Neural progenitor cell (in vitro differentiated cells): ENCODE measurements around the gene FBLN7. TPM values are rescaled to one million over a fixed set of nuclear protein-coding genes. Genes with fewer than 3 reads are reported as not detected.
"Not testable (repeated sequence)": the region's sequence is repeated elsewhere in the genome, so short reads cannot be mapped to it uniquely, and the experiment has no call there.

Source experiments
- DNase-seq: peaks from one replicate; pipeline ENCODE4 v3.0.0-alpha.2; 2016; ENCODE audit warnings: low spot score
- H2AFZ ChIP-seq: fragments of 200-600 bp; sonication (generic); replicated peaks from 2 replicates; pipeline ENCODE4 v1.6.1; 2016; ENCODE audit warnings: antibody characterized with exemption
- H3F3A ChIP-seq: fragments of 200-600 bp; sonication (generic); 2 replicates; pipeline ENCODE4 v1.6.1; 2016; ENCODE audit warnings: antibody characterized with exemption, low read depth
- H3K27ac ChIP-seq: fragments of 200-600 bp; sonication (generic); 2 replicates; pipeline ENCODE4 v1.5.1; 2016; ENCODE audit warnings: mild to moderate bottlenecking
- H3K27me3 ChIP-seq: fragments of 200-600 bp; sonication (generic); 2 replicates; pipeline ENCODE4 v1.6.1; 2016; ENCODE audit warnings: mild to moderate bottlenecking, moderate library complexity
- H3K36me3 ChIP-seq: fragments of 200-600 bp; sonication (generic); 2 replicates; pipeline ENCODE4 v1.5.1; 2016
- H3K4me1 ChIP-seq: fragments of 200-600 bp; sonication (generic); 2 replicates; pipeline ENCODE4 v1.6.1; 2016; ENCODE audit warnings: mixed run types
- H3K4me2 ChIP-seq: fragments of 200-600 bp; sonication (generic); 2 replicates; pipeline ENCODE4 v1.6.1; 2016
- H3K4me3 ChIP-seq: fragments of 200-600 bp; sonication (generic); 2 replicates; pipeline ENCODE4 v1.5.1; 2016
- H3K79me2 ChIP-seq: fragments of 200-600 bp; sonication (generic); 2 replicates; pipeline ENCODE4 v1.6.1; 2016; ENCODE audit warnings: low read depth
- H3K9ac ChIP-seq: fragments of 200-600 bp; sonication (generic); 2 replicates; pipeline ENCODE4 v1.6.1; 2016
- H3K9me3 ChIP-seq: fragments of 200-600 bp; sonication (generic); 2 replicates; pipeline ENCODE4 v1.5.1; 2016; ENCODE audit warnings: low read depth
- H4K20me1 ChIP-seq: fragments of 200-600 bp; sonication (generic); 2 replicates; pipeline ENCODE4 v1.6.1; 2016; ENCODE audit warnings: low read depth
- H3K27ac Mint-ChIP-seq: 3 replicates; pipeline ENCODE4 v1.8.0; 2021; ENCODE audit warnings: mixed read lengths
- H3K27me3 Mint-ChIP-seq: 2 replicates; pipeline ENCODE4 v1.8.0; 2022; ENCODE audit warnings: low read depth, mild to moderate bottlenecking, inconsistent platforms, moderate library complexity, mixed read lengths; ENCODE audit not compliant: insufficient read depth
- H3K36me3 Mint-ChIP-seq: 3 replicates; pipeline ENCODE4 v1.8.0; 2021; ENCODE audit warnings: mixed read lengths
- H3K4me1 Mint-ChIP-seq: 3 replicates; pipeline ENCODE4 v1.8.0; 2021; ENCODE audit warnings: mixed read lengths
- H3K4me3 Mint-ChIP-seq: 3 replicates; pipeline ENCODE4 v1.8.0; 2021; ENCODE audit warnings: mild to moderate bottlenecking, moderate library complexity, mixed read lengths
- H3K9me3 Mint-ChIP-seq: 3 replicates; pipeline ENCODE4 v1.8.0; 2020; ENCODE audit warnings: mixed read lengths
- EZH2 ChIP-seq: fragments of 200-600 bp; sonication (generic); IDR thresholded peaks from 2 replicates; pipeline ENCODE4 v1.6.1; 2017; ENCODE audit warnings: antibody characterized with exemption, mild to moderate bottlenecking, moderate library complexity
- EZH2phosphoT487 ChIP-seq: fragments of 200-600 bp; sonication (generic); IDR thresholded peaks from 2 replicates; pipeline ENCODE4 v1.6.1; 2017; ENCODE audit warnings: antibody characterized with exemption
- total RNA-seq: library from RNA; depleted of rRNA; stranded (reverse); fragments of >200 nt; gene quantifications from 2 replicates; pipeline ENCODE4 v1.2.3, GENCODE V29; 2015; ENCODE audit warnings: low replicate concordance
- TF ChIP-seq, protein P1 (sequence below): fragments of 200-600 bp; sonication (generic); IDR thresholded peaks from 2 replicates; pipeline ENCODE4 v1.5.1; 2017; ENCODE audit warnings: antibody characterized with exemption, mild to moderate bottlenecking

Gene FBLN7
- total RNA-seq, 1 donor from 2014 or later, result 7.8 TPM

DNA sequence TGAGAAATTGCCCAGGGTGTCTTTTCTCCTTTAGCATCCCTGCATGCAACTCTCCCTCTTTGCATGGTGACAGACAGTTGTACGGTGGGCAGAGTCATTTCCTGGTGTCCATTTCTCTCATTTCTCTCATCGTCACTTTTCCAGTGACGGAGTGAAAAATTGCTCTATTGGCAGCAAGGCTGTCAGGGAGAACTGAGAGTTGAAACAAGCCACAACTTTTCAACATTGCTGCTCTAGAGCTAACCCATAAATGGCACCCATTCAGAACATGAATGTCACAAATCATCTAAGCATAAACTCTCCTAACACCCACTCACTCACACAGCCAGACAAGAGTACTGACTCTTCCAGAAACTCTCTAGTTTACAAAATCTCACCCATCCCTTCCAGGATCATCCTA lies 61.0 kb downstream of the FBLN7 start:
- TF ChIP-seq EZH2phosphoT487 (no peak), EZH2 (no peak)
- TF ChIP-seq, protein P1, sequence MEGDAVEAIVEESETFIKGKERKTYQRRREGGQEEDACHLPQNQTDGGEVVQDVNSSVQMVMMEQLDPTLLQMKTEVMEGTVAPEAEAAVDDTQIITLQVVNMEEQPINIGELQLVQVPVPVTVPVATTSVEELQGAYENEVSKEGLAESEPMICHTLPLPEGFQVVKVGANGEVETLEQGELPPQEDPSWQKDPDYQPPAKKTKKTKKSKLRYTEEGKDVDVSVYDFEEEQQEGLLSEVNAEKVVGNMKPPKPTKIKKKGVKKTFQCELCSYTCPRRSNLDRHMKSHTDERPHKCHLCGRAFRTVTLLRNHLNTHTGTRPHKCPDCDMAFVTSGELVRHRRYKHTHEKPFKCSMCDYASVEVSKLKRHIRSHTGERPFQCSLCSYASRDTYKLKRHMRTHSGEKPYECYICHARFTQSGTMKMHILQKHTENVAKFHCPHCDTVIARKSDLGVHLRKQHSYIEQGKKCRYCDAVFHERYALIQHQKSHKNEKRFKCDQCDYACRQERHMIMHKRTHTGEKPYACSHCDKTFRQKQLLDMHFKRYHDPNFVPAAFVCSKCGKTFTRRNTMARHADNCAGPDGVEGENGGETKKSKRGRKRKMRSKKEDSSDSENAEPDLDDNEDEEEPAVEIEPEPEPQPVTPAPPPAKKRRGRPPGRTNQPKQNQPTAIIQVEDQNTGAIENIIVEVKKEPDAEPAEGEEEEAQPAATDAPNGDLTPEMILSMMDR, result no peak
- Histone ChIP-seq H3K36me3 (no peaks in the 10 kb centered on the region), H2AFZ (no peak overlapping the region), H3K9me3 (peaks cover 3% of the 10 kb centered on the region), H3K27me3 (no peaks in the 10 kb centered on the region), H3K9ac (no peak overlapping the region), H3K4me3 (no peak overlapping the region), H3K79me2 (no peaks in the 10 kb centered on the region), H4K20me1 (no peaks in the 10 kb centered on the region), H3K27ac (no peak overlapping the region), H3F3A (peaks cover under 1% of the 10 kb centered on the region), H3K4me1 (no peaks in the 10 kb centered on the region), H3K4me2 (no peak overlapping the region)
- Mint-ChIP-seq H3K27ac (no peak overlapping the region), H3K9me3 (peaks cover 17% of the 10 kb centered on the region), H3K27me3 (peaks cover 4% of the 10 kb centered on the region), H3K36me3 (peaks cover 9% of the 10 kb centered on the region), H3K4me3 (no peak overlapping the region), H3K4me1 (peaks cover 15% of the 10 kb centered on the region)
- DNase-seq, result no peak

DNA sequence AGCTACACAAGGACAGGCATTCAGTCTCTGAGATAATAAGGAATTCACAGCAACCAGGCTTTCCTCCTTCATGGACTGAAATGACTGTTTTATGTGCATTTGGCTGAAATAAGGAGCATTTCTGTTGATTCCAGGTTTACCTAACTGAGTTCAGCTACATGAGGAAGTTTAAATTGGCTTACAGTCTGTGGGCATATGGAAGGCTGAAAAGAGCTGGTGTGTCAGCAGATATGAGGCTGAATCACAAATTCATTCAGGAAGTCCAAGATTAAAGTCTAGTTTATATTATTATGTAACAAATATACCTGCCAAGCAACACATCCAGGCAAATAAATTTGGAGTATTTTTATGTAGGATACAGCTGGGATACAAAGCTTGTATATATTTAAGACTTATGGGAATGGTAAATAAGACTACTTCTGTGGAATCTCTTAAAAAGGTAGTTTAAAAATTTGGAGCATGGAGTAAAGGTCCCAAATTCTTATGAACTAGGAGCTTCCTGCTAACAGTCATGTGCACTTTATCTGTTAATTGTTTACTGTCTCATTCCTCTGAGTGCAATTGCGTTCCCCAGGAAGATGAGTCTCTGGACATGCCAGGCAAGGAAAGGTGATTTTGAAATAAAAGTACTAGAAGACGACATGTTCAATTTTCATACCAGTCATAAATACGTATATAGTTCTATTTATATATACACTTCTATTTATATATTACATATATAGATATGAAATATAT lies 63.7 kb downstream of the FBLN7 start:
- Histone ChIP-seq H3K27me3 (no peaks in the 10 kb centered on the region), H3K9me3 (peaks cover 15% of the 10 kb centered on the region), H3K27ac (no peak overlapping the region), H3K9ac (no peak overlapping the region), H3F3A (peaks cover 5% of the 10 kb centered on the region), H3K36me3 (no peaks in the 10 kb centered on the region), H2AFZ (no peak overlapping the region), H3K4me1 (no peaks in the 10 kb centered on the region), H3K79me2 (no peaks in the 10 kb centered on the region), H4K20me1 (no peaks in the 10 kb centered on the region), H3K4me3 (no peak overlapping the region), H3K4me2 (no peak overlapping the region)
- Mint-ChIP-seq H3K36me3 (peaks cover 9% of the 10 kb centered on the region), H3K27me3 (peaks cover 2% of the 10 kb centered on the region), H3K4me3 (no peak overlapping the region), H3K9me3 (peaks cover 25% of the 10 kb centered on the region), H3K4me1 (peaks cover 15% of the 10 kb centered on the region), H3K27ac (no peak overlapping the region)
- no peak for DNase-seq
- TF ChIP-seq, protein P1, result no peak
- TF ChIP-seq EZH2 (no peak), EZH2phosphoT487 (no peak)

DNA sequence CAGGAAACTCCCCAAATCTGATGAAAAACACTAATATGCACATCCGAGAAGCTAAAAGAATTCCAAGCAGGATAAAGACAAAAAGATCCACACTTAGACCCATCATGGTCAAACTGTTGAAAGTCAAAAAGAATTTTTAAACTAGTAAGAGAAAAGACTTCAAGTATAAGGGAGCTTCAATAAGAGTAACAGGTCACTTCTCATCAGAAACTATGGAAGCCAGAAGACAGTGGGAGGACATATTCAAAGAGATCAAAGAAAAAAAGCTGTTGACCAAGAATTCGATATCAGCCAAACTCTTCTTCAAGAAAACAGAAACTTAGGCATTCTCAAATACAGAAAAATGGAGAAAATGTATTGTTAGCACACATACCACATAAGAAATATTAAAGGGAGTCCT lies 66.2 kb downstream of the FBLN7 start:
- peaks cover 1% of the 10 kb centered on the region for H3K4me1 Mint-ChIP-seq
- H3K27ac Mint-ChIP-seq, result no peak overlapping the region

DNA sequence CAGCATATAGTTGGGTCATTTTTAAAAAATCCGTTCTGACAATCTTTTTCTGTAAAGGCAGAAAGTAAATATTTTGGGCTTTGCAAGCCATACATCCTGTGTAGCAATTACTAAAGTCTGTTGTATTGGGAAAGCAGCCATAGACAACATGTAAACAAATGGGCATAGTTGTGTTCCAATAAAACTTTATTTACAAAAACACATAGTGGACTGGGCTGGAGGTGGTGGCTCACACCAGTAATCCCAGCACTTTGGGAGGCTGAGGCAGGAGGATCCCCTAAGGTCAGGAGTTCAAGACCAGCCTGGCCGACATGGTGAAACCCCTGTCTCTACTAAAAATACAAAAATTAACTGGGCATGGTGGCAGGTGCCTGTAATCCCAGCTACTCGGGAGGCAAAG lies 69.7 kb downstream of the FBLN7 start:
- not testable (repeated sequence) for H3F3A ChIP-seq, H3K36me3 ChIP-seq, H3K9ac ChIP-seq, H3K4me2 ChIP-seq, H3K79me2 ChIP-seq, H4K20me1 ChIP-seq, H3K27me3 Mint-ChIP-seq, H3K4me1 ChIP-seq, H3K27ac Mint-ChIP-seq, H3K27ac ChIP-seq, H3K4me3 ChIP-seq, H3K4me1 Mint-ChIP-seq, DNase-seq, H3K27me3 ChIP-seq, H2AFZ ChIP-seq, H3K4me3 Mint-ChIP-seq
- H3K9me3 Mint-ChIP-seq, result peaks cover 20% of the 10 kb centered on the region
- peaks cover 31% of the 10 kb centered on the region for H3K36me3 Mint-ChIP-seq
- peaks cover 15% of the 10 kb centered on the region for H3K9me3 ChIP-seq

More for the DNA sequence above, 66.2 kb downstream of the FBLN7 start:
- no peaks in the 10 kb centered on the region for H3K36me3 ChIP-seq
- no peaks in the 10 kb centered on the region for H4K20me1 ChIP-seq
- H3K9me3 ChIP-seq, result peaks cover 15% of the 10 kb centered on the region
- Mint-ChIP-seq H3K36me3 (peaks cover 16% of the 10 kb centered on the region), H3K27me3 (peaks cover 2% of the 10 kb centered on the region), H3K9me3 (peaks cover 27% of the 10 kb centered on the region), H3K4me3 (no peak overlapping the region)
- peak; percentile 10 for DNase-seq
- H3F3A ChIP-seq, result peaks cover 5% of the 10 kb centered on the region
- no peak overlapping the region for H2AFZ ChIP-seq
- TF ChIP-seq, protein P1, result no peak
- TF ChIP-seq EZH2, result no peak
- no peak for TF ChIP-seq EZH2phosphoT487
- H3K9ac ChIP-seq, result no peak overlapping the region
- H3K4me1 ChIP-seq, result no peaks in the 10 kb centered on the region
- no peaks in the 10 kb centered on the region for H3K79me2 ChIP-seq
- H3K27ac ChIP-seq, result no peak overlapping the region
- no peak overlapping the region for H3K4me3 ChIP-seq
- H3K27me3 ChIP-seq, result no peaks in the 10 kb centered on the region
- no peak overlapping the region for H3K4me2 ChIP-seq
